Common myeloid progenitor, CD34-positive (primary cell): ENCODE measurements around the gene ANO2.

Experiments
- CTCF ChIA-PET: fragments of 350-600 bp; sonication (Branson Sonifier 250); formaldehyde crosslinking; loops from one replicate; lab custom pipeline; 2021; ENCODE audit warnings: antibody characterized with exemption; lab: Charles Lee
- POLR2A ChIA-PET: fragments of 350-600 bp; sonication (Branson Sonifier 250); formaldehyde crosslinking; loops from one replicate; lab custom pipeline; 2021; ENCODE audit warnings: antibody characterized with exemption; lab: Charles Lee
- DNase-seq, 3 donors: peaks; one replicate each; pipeline versions ENCODE4 v3.0.0 to v3.0.0-alpha.2; 2013
- H3K27ac ChIP-seq, 2 experiments: 1 replicate in 1 of 2; 2 replicates in 1 of 2; pipeline ENCODE4 v1.7.0; 2013; ENCODE audit warnings: inconsistent platforms in 2 of 2, low read length in 2 of 2, mild to moderate bottlenecking in 2 of 2, low read depth in 1 of 2, moderate library complexity in 1 of 2; ENCODE audit not compliant: severe bottlenecking in 2 of 2, insufficient read depth in 1 of 2, poor library complexity in 1 of 2
- H3K27me3 ChIP-seq, 5 experiments: replicated peaks in 2 of 5; 1 replicate in 3 of 5; 2 replicates in 2 of 5; pipeline versions ENCODE4 v1.6.1 to v1.7.0; 2013; ENCODE audit warnings: low read length in 4 of 5, mild to moderate bottlenecking in 2 of 5, moderate library complexity in 2 of 5, inconsistent platforms in 1 of 5; ENCODE audit not compliant: insufficient read depth in 5 of 5, control insufficient read depth in 4 of 5
- H3K36me3 ChIP-seq, 4 experiments: 1 replicate in 2 of 4; 2 replicates in 2 of 4; pipeline versions ENCODE4 v1.6.1 to v1.7.0; 2013; ENCODE audit warnings: low read length in 3 of 4, control low read depth in 1 of 4, mild to moderate bottlenecking in 1 of 4; ENCODE audit not compliant: control insufficient read depth in 4 of 4, insufficient read depth in 4 of 4
- H3K4me1 ChIP-seq, 4 experiments: 1 replicate in 3 of 4; 2 replicates in 1 of 4; pipeline versions ENCODE4 v1.6.1 to v1.7.1; 2013; ENCODE audit warnings: low read length in 3 of 4, mild to moderate bottlenecking in 3 of 4, control low read depth in 1 of 4, inconsistent platforms in 1 of 4, moderate library complexity in 1 of 4; ENCODE audit not compliant: control insufficient read depth in 4 of 4, insufficient read depth in 4 of 4; ENCODE audit errors: control extremely low read depth in 1 of 4
- H3K4me3 ChIP-seq, 7 experiments: 1 replicate in 4 of 7; 2 replicates in 3 of 7; pipeline versions ENCODE4 v1.5.1 to v1.7.0; 2013; ENCODE audit warnings: mild to moderate bottlenecking in 7 of 7, low read length in 6 of 7, moderate library complexity in 6 of 7, inconsistent platforms in 2 of 7, low read depth in 2 of 7, control low read depth in 1 of 7; ENCODE audit not compliant: insufficient read depth in 4 of 7, control insufficient read depth in 1 of 7; ENCODE audit errors: extremely low read depth in 1 of 7
- H3K9me3 ChIP-seq, 5 experiments: 1 replicate in 4 of 5; 2 replicates in 1 of 5; pipeline versions ENCODE4 v1.6.1 to v1.7.1; 2013; ENCODE audit warnings: low read length in 4 of 5, mild to moderate bottlenecking in 2 of 5, inconsistent platforms in 1 of 5, low read depth in 1 of 5, moderate library complexity in 1 of 5; ENCODE audit not compliant: control insufficient read depth in 4 of 5, insufficient read depth in 2 of 5; ENCODE audit errors: control extremely low read depth in 1 of 5
- WGBS: methylation state at CpG from one replicate; pipeline ENCODE4 v1.1.5; 2013; ENCODE audit not compliant: insufficient coverage; 5-methylcytosine and 5-hydroxymethylcytosine counted together

Gene ANO2

GRCh38 chr12:5912011-5912410, 33.0 kb downstream of the ANO2 start:
- peaks cover 0 to 2% (median 0%) of the 10 kb centered on the region in 5 experiments for H3K27me3 ChIP-seq
- no peaks in the 10 kb centered on the region for H3K9me3 ChIP-seq
- peaks cover 0 to 16% (median 4%) of the 10 kb centered on the region in 4 experiments for H3K4me1 ChIP-seq
- H3K36me3 ChIP-seq: no peaks in the 10 kb centered on the region
- no peak for DNase-seq
- no peak overlapping the region for H3K4me3 ChIP-seq
- ChIA-PET POLR2A (no interaction called here), CTCF (interaction anchor here (1.2 kb wide), 1 partner anchor 15 kb away, joined by 3 read pairs; no protein-coding TSS in a partner anchor)
- H3K27ac ChIP-seq: no peak overlapping the region
- WGBS: 89% methylated on average over 1 of the region's 3 CpGs

- Histone ChIP-seq H3K36me3 (no peaks in the 10 kb centered on the region), H3K27ac (no peak overlapping the region), H3K4me1 (peaks cover 0 to 16% (median 4%) of the 10 kb centered on the region in 4 experiments), H3K9me3 (no peaks in the 10 kb centered on the region), H3K4me3 (no peak overlapping the region), H3K27me3 (peaks cover 0 to 2% (median 0%) of the 10 kb centered on the region in 5 experiments)
- DNase-seq: no peak
- WGBS: 77% methylated on average over 5 of the region's 7 CpGs
- ChIA-PET POLR2A (no interaction called here), CTCF (interaction anchor here (1.2 kb wide), 1 partner anchor 16 kb away, joined by 3 read pairs; no protein-coding TSS in a partner anchor)
Observed at GRCh38 chr12:5910790-5911548, 34.1 kb downstream of the ANO2 start.

- Histone ChIP-seq H3K27ac (no peak overlapping the region), H3K4me3 (no peak overlapping the region), H3K27me3 (peaks cover 0 to 2% (median 0%) of the 10 kb centered on the region in 5 experiments), H3K4me1 (peaks cover 0 to 25% (median 9%) of the 10 kb centered on the region in 4 experiments), H3K9me3 (no peaks in the 10 kb centered on the region), H3K36me3 (no peaks in the 10 kb centered on the region)
- CTCF ChIA-PET: interaction anchor here (1.7 kb wide), 1 partner anchor 10 kb away, joined by 5 read pairs; no protein-coding TSS in a partner anchor
- no peak for DNase-seq
- POLR2A ChIA-PET: no interaction called here
- WGBS: 92% methylated on average over 5 of the region's 5 CpGs
Observed at GRCh38 chr12:5909560-5909959, 35.5 kb downstream of the ANO2 start.

- no peak for DNase-seq
- Histone ChIP-seq H3K4me3 (no peak overlapping the region), H3K27ac (no peak overlapping the region), H3K4me1 (peaks cover 0 to 22% (median 7%) of the 10 kb centered on the region in 4 experiments), H3K9me3 (no peaks in the 10 kb centered on the region), H3K36me3 (no peaks in the 10 kb centered on the region), H3K27me3 (peaks cover 0 to 2% (median 0%) of the 10 kb centered on the region in 5 experiments)
- POLR2A ChIA-PET: no interaction called here
- CTCF ChIA-PET: interaction anchor here (1.3 to 1.7 kb wide), 2 partner anchors 9 to 13 kb away, joined by 4 to 5 read pairs; no protein-coding TSS in a partner anchor
- 78% methylated on average over 7 of the region's 7 CpGs for WGBS
Observed at GRCh38 chr12:5908251-5908650, 36.8 kb downstream of the ANO2 start.

- peaks cover 0 to 21% (median 7%) of the 10 kb centered on the region in 4 experiments for H3K4me1 ChIP-seq
- H3K9me3 ChIP-seq: no peaks in the 10 kb centered on the region
- 31% methylated on average over 6 of the region's 10 CpGs for WGBS
- ChIA-PET POLR2A (no interaction called here), CTCF (interaction anchor here (1.7 kb wide), 1 partner anchor 9 kb away, joined by 5 read pairs; no protein-coding TSS in a partner anchor)
- DNase-seq: peak in 2 of 3 donors; percentile 83 to 87
- peaks cover 0 to 2% (median 0%) of the 10 kb centered on the region in 5 experiments for H3K27me3 ChIP-seq
- no peaks in the 10 kb centered on the region for H3K36me3 ChIP-seq
- H3K4me3 ChIP-seq: no peak overlapping the region
- H3K27ac ChIP-seq: no peak overlapping the region
Observed at GRCh38 chr12:5907807-5908206, 37.3 kb downstream of the ANO2 start.

GRCh38 chr12:5905757-5906156, 39.3 kb downstream of the ANO2 start:
- WGBS: no CpG with 5 or more reads among the region's 4 CpGs
- DNase-seq: no peak
- POLR2A ChIA-PET: no interaction called here
- Histone ChIP-seq H3K36me3 (no peaks in the 10 kb centered on the region), H3K27ac (no peak overlapping the region), H3K4me1 (peaks cover 0 to 21% (median 7%) of the 10 kb centered on the region in 4 experiments), H3K4me3 (no peak overlapping the region), H3K27me3 (no peaks in the 10 kb centered on the region), H3K9me3 (no peaks in the 10 kb centered on the region)
- CTCF ChIA-PET: no interaction called here

GRCh38 chr12:5904969-5905368, 40.1 kb downstream of the ANO2 start:
- peaks cover 0 to 22% (median 7%) of the 10 kb centered on the region in 4 experiments for H3K4me1 ChIP-seq
- H3K9me3 ChIP-seq: no peaks in the 10 kb centered on the region
- no peaks in the 10 kb centered on the region for H3K36me3 ChIP-seq
- WGBS: 72% methylated on average over 3 of the region's 6 CpGs
- no peak for DNase-seq
- CTCF ChIA-PET: interaction anchor here (0.7 to 1.4 kb wide), 3 partner anchors 22 to 83 kb away, joined by 3 read pairs; no protein-coding TSS in a partner anchor
- no peak overlapping the region for H3K4me3 ChIP-seq
- no peaks in the 10 kb centered on the region for H3K27me3 ChIP-seq
- no peak overlapping the region for H3K27ac ChIP-seq
- POLR2A ChIA-PET: no interaction called here
